Activated CD4-positive, alpha-beta memory T cell treated with anti-CD3 and anti-CD28 coated beads, Interleukin-2, amount 10 ng/mL, durations not matched to agents 7 days and 5 days (primary cell): Measurements from ENCODE around the gene SFXN4. TPM values are rescaled to one million over a fixed set of nuclear protein-coding genes. Genes with fewer than 3 reads are reported as not detected.
"Not testable (repeated sequence)": the region's sequence is repeated elsewhere in the genome, so short reads cannot be mapped to it uniquely, and the experiment has no call there.

Source experiments
- CTCF ChIA-PET: fragments of 350-600 bp; sonication (Branson Sonifier 250); formaldehyde crosslinking; loops from one replicate; lab custom pipeline; 2021; ENCODE audit warnings: antibody characterized with exemption, inconsistent platforms; lab: Charles Lee
- POLR2A ChIA-PET: fragments of 350-600 bp; sonication (Branson Sonifier 250); formaldehyde crosslinking; loops from one replicate; lab custom pipeline; 2021; ENCODE audit warnings: antibody characterized with exemption; lab: Charles Lee
- DNase-seq: peaks from one replicate; pipeline ENCODE4 v3.0.0-alpha.2; 2020
- H3K27ac Mint-ChIP-seq: one replicate; pipeline ENCODE4 v1.8.0; 2021; ENCODE audit warnings: mild to moderate bottlenecking, mixed read lengths
- H3K27me3 Mint-ChIP-seq: one replicate; pipeline ENCODE4 v1.8.0; 2021; ENCODE audit warnings: mixed read lengths
- H3K36me3 Mint-ChIP-seq: one replicate; pipeline ENCODE4 v1.8.0; 2021; ENCODE audit warnings: low read depth, mixed read lengths
- H3K4me1 Mint-ChIP-seq: one replicate; pipeline ENCODE4 v1.8.0; 2021; ENCODE audit warnings: mixed read lengths
- H3K4me3 Mint-ChIP-seq: one replicate; pipeline ENCODE4 v1.8.0; 2021; ENCODE audit warnings: mild to moderate bottlenecking, mixed read lengths
- H3K9me3 Mint-ChIP-seq: one replicate; pipeline ENCODE4 v1.8.0; 2021; ENCODE audit warnings: mixed read lengths
- total RNA-seq, 2 experiments: library from RNA; stranded (reverse); gene quantifications; one replicate each; pipeline ENCODE4 v1.2.3, GENCODE V29; 2021

Gene SFXN4
- total RNA-seq, 2 experiments from 2014 or later: 19.6 to 22.6 TPM

DNA sequence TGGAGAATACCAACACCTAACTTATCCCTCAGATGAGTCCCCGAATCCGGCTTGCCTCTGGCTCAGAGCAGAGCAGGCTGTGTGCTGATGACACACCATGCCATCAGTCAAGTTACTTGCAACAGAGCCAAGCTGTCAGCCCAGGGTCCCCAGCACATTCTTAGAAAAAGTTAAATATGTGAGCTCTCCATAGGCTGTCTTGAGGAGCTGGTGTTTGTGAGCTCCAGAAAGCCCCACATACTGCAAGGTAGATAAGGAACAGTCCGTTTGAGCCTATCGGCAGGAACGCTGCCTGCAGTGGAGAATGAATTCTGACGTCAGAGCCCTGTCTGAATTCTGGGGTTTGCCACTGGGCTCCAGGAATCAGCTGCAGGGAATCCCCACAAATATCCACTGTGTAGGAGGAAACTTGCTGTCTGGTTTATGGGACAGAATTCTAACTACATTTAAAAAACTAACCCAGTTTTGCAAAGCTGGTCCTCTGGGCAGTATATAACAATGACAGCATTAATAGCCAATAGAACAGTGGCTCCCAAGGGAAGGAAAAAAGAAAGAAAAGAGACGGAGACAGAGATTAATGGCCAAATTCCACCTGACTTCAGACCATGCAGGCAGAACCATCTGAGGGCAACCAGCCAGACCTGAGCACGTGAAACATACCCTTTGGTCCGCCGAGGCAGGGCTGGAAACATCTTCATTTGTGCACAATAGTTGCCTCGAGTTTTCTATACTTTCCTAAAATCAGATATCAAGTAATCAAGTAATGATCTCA is 3.6 kb downstream of the SFXN4 start:
- Mint-ChIP-seq H3K36me3 (peaks cover 19% of the 10 kb centered on the region), H3K9me3 (no peaks in the 10 kb centered on the region), H3K4me3 (no peak overlapping the region), H3K4me1 (peaks cover 39% of the 10 kb centered on the region), H3K27ac (no peak overlapping the region), H3K27me3 (no peaks in the 10 kb centered on the region)
- ChIA-PET POLR2A (interaction anchor here (0.7 to 2.5 kb wide), 2 partner anchors 30 to 58 kb away, joined by 3 to 15 read pairs; partner anchors contain the start of gene DENND10), CTCF (interaction anchor here (0.7 kb wide), 1 partner anchor 212 kb away, joined by 3 read pairs; no protein-coding TSS in a partner anchor)
- DNase-seq: no peak

DNA sequence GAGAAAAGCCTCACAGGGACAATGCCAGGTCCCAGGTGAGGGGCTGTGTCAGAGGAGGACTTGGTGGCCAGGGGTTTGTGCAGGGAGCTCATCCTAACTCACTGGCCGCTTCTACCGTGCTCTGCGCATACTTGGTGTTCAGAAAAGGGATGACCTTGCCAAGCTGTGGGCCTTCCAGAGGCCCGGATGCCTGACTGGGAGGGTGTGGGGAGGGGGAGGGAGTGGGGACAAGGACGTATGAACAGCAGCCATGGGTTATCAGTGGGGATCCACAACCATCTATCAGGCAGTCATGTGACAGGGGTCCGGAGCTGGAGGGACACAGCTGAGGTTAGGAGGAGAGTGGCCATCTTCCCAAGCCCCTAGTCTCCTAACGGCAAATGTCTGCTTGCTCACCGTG is 6.2 kb downstream of the SFXN4 start:
- H3K36me3 Mint-ChIP-seq: peaks cover 36% of the 10 kb centered on the region
- ChIA-PET CTCF (no interaction called here), POLR2A (interaction anchor here (0.9 kb wide), 1 partner anchor 61 kb away, joined by 4 read pairs; no protein-coding TSS in a partner anchor)

GRCh38 chr10:119153661-119154060 is 11.9 kb downstream of the SFXN4 start:
- peaks cover 2% of the 10 kb centered on the region for H3K4me1 Mint-ChIP-seq
- no peak for DNase-seq
- peaks cover 62% of the 10 kb centered on the region for H3K36me3 Mint-ChIP-seq
- no peaks in the 10 kb centered on the region for H3K27me3 Mint-ChIP-seq
- ChIA-PET CTCF (no interaction called here), POLR2A (interaction anchor here (4.1 kb wide), 1 partner anchor 11 kb away, joined by 11 read pairs; the partner anchor contains the start of gene SFXN4)
- no peak overlapping the region for H3K4me3 Mint-ChIP-seq
- H3K9me3 Mint-ChIP-seq: no peaks in the 10 kb centered on the region
- H3K27ac Mint-ChIP-seq: no peak overlapping the region

More for the DNA sequence above, 6.2 kb downstream of the SFXN4 start:
- H3K4me1 Mint-ChIP-seq: peaks cover 22% of the 10 kb centered on the region
- no peak overlapping the region for H3K4me3 Mint-ChIP-seq
- H3K9me3 Mint-ChIP-seq: no peaks in the 10 kb centered on the region
- no peaks in the 10 kb centered on the region for H3K27me3 Mint-ChIP-seq
- no peak overlapping the region for H3K27ac Mint-ChIP-seq
- no peak for DNase-seq

- ChIA-PET CTCF (interaction anchor here (1.0 kb wide), 1 partner anchor 45 kb away, joined by 3 read pairs; no protein-coding TSS in a partner anchor), POLR2A (interaction anchor here (0.8 to 4.1 kb wide), 3 partner anchors 12 to 121 kb away, joined by 3 to 11 read pairs (median 4); partner anchors contain the start of genes EIF3A and SFXN4)
- H3K36me3 Mint-ChIP-seq: peaks cover 61% of the 10 kb centered on the region
- H3K27me3 Mint-ChIP-seq: no peaks in the 10 kb centered on the region
- no peaks in the 10 kb centered on the region for H3K9me3 Mint-ChIP-seq
- H3K27ac Mint-ChIP-seq: no peak overlapping the region
- H3K4me1 Mint-ChIP-seq: peaks cover 2% of the 10 kb centered on the region
- no peak for DNase-seq
- no peak overlapping the region for H3K4me3 Mint-ChIP-seq
These were observed 12.5 kb downstream of the SFXN4 start for GRCh38 chr10:119153041-119153440.

GRCh38 chr10:119151601-119152000 is 13.9 kb downstream of the SFXN4 start:
- DNase-seq, H3K4me3 Mint-ChIP-seq, H3K9me3 Mint-ChIP-seq, H3K27ac Mint-ChIP-seq, H3K4me1 Mint-ChIP-seq, H3K27me3 Mint-ChIP-seq, CTCF ChIA-PET: not testable (repeated sequence)
- POLR2A ChIA-PET: interaction anchor here (4.1 kb wide), 1 partner anchor 13 kb away, joined by 11 read pairs; the partner anchor contains the start of gene SFXN4
- H3K36me3 Mint-ChIP-seq: peaks cover 60% of the 10 kb centered on the region

DNA sequence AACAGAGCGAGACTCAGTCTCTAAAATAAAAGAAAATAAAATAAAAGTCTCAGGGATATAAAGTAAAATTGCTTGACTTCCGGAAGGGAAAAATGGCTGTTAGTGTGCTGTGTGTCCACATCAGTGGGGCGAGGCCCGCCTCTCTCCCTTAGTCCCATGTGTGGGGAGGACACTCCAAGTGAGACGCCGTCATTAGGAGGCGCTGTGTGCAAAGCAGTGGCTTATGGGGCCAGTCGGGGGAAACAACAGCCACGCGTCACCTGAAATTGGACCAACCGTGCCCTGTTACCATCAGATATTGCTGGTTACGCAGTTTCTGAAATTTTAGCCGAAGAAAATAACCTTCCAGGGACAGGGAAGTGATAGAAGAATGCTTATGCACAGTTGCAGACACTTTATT is 15.8 kb downstream of the SFXN4 start:
- H3K36me3 Mint-ChIP-seq: peaks cover 51% of the 10 kb centered on the region
- DNase-seq: no peak
- H3K9me3 Mint-ChIP-seq: no peaks in the 10 kb centered on the region
- ChIA-PET CTCF (no interaction called here), POLR2A (no interaction called here)
- H3K27ac Mint-ChIP-seq: no peak overlapping the region
- no peak overlapping the region for H3K4me3 Mint-ChIP-seq
- no peaks in the 10 kb centered on the region for H3K4me1 Mint-ChIP-seq
- no peaks in the 10 kb centered on the region for H3K27me3 Mint-ChIP-seq

DNA sequence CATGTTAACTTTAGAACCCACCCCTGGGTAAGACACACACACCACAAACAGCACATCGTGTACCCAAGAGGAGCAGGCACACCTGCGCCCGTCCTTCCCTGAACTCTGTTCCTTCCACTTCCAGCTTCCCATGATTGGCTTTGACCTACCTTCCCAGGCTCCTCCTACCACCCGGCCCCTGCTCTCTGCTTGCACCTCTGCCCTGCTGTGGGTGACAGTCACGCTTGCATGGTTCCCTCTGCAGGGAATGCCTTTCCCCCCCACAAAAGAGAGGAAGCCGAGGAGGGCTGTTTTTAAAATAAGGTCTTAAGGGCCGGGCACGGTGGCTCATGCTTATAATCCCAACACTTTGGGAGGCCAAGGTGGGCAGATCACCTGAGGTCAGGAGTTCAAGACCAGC is 16.4 kb downstream of the SFXN4 start:
- H3K4me3 Mint-ChIP-seq: no peak overlapping the region
- ChIA-PET POLR2A (interaction anchor here (1.0 kb wide), 1 partner anchor 16 kb away, joined by 3 read pairs; no protein-coding TSS in a partner anchor), CTCF (no interaction called here)
- H3K27ac Mint-ChIP-seq: no peak overlapping the region
- H3K36me3 Mint-ChIP-seq: peaks cover 46% of the 10 kb centered on the region
- H3K27me3 Mint-ChIP-seq: no peaks in the 10 kb centered on the region
- DNase-seq: no peak
- H3K9me3 Mint-ChIP-seq: no peaks in the 10 kb centered on the region
- H3K4me1 Mint-ChIP-seq: no peaks in the 10 kb centered on the region

GRCh38 chr10:119143657-119144056 is 21.9 kb downstream of the SFXN4 start:
- ChIA-PET POLR2A (interaction anchor here (2.6 kb wide), 1 partner anchor 12 kb away, joined by 9 read pairs; no protein-coding TSS in a partner anchor), CTCF (no interaction called here)
- no peak overlapping the region for H3K4me3 Mint-ChIP-seq

DNA sequence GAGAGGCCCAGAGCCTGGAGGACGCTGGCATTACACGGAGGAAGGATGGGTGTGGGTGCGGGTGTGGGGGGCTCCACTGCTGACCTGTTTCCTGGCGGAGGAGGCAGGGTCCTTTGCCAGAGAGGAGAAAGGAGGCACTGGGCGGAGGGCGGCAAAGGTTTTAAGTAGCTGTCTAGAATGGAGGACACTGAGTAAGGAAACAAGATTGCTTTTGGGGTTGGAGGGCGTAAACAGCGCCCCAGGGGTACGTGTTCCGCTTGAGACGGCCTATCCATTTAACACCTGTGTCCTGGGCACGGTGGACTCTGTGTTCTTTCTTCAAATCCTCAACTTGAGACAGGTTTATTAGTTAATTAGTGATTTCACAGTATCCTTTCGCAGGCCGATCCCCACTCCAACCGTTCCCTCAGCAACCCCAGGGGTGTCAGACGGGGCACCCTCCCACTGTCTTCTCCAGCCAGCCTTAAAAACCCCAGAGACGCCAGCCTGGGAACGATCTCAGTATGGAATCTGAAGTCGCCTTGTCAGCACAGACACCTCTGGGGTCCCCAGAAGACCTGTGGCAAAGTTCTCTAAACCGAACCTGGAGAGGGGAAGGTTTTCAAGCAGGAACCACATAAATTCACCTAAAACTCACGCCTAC is 24.8 kb downstream of the SFXN4 start:
- no peak for DNase-seq
- Mint-ChIP-seq H3K4me1 (peaks cover 16% of the 10 kb centered on the region), H3K9me3 (no peaks in the 10 kb centered on the region), H3K27me3 (no peaks in the 10 kb centered on the region), H3K4me3 (no peak overlapping the region), H3K27ac (no peak overlapping the region), H3K36me3 (peaks cover 41% of the 10 kb centered on the region)
- POLR2A ChIA-PET: no interaction called here
- CTCF ChIA-PET: no interaction called here

More at GRCh38 chr10:119143657-119144056, 21.9 kb downstream of the SFXN4 start:
- Mint-ChIP-seq H3K27ac (peak overlapping the region; percentile 38), H3K9me3 (no peaks in the 10 kb centered on the region), H3K4me1 (peaks cover 9% of the 10 kb centered on the region), H3K27me3 (no peaks in the 10 kb centered on the region), H3K36me3 (peaks cover 43% of the 10 kb centered on the region)
- DNase-seq: no peak

- Mint-ChIP-seq H3K27me3 (no peaks in the 10 kb centered on the region), H3K36me3 (peaks cover 48% of the 10 kb centered on the region), H3K27ac (peak overlapping the region; percentile 13), H3K4me1 (peaks cover 26% of the 10 kb centered on the region), H3K9me3 (no peaks in the 10 kb centered on the region), H3K4me3 (no peak overlapping the region)
- ChIA-PET CTCF (interaction anchor here (0.6 kb wide), 1 partner anchor 34 kb away, joined by 3 read pairs; no protein-coding TSS in a partner anchor), POLR2A (interaction anchor here (0.6 to 2.3 kb wide), 4 partner anchors 10 to 700 kb away, joined by 3 to 8 read pairs (median 4); partner anchors contain the start of gene SFXN4)
- peak; percentile 58 for DNase-seq
These were observed 25.9 kb downstream of the SFXN4 start for GRCh38 chr10:119139464-119140067.

- peaks cover 51% of the 10 kb centered on the region for H3K36me3 Mint-ChIP-seq
These were observed 26.9 kb downstream of the SFXN4 start for GRCh38 chr10:119138346-119139306.

More at GRCh38 chr10:119138346-119139306, 26.9 kb downstream of the SFXN4 start:
- CTCF ChIA-PET: interaction anchor here (0.6 kb wide), 1 partner anchor 35 kb away, joined by 3 read pairs; no protein-coding TSS in a partner anchor
- DNase-seq: no peak
- Mint-ChIP-seq H3K27me3 (no peaks in the 10 kb centered on the region), H3K4me1 (peaks cover 34% of the 10 kb centered on the region), H3K9me3 (no peaks in the 10 kb centered on the region), H3K4me3 (no peak overlapping the region), H3K27ac (peak overlapping the region; percentile 13)
- POLR2A ChIA-PET: interaction anchor here (0.7 to 2.3 kb wide), 4 partner anchors 9 to 61 kb away, joined by 3 to 8 read pairs (median 4); partner anchors contain the start of gene SFXN4
